ENCODE data around the gene HOXA1.
A peak's percentile ranks its signal among the peaks of the same experiment; 100 is the strongest.

GRCh38 chr7:27141923-27142579 lies 46.3 kb upstream of the HOXA1 start:
- peak; percentile 55 for TF ChIP-seq CTCF (IDR thresholded peaks at IDR 0.05)
- TF ChIP-seq SIN3A (IDR thresholded peaks at IDR 0.05; ENCODE audit: borderline replicate concordance, insufficient read depth, low read depth, low read length): no peak
- no peak for TF ChIP-seq POLR2AphosphoS5 (IDR thresholded peaks at IDR 0.05; ENCODE audit: low read depth, low read length)
